ENCODE measurements around the gene GLYR1. TPM values are rescaled to one million over a fixed set of nuclear protein-coding genes. Genes with fewer than 3 reads are reported as not detected.

The GLYR1 gene
- total and polyA plus RNA-seq, 4 donors = 36.2 to 88.1 (median 70.2) TPM

DNA sequence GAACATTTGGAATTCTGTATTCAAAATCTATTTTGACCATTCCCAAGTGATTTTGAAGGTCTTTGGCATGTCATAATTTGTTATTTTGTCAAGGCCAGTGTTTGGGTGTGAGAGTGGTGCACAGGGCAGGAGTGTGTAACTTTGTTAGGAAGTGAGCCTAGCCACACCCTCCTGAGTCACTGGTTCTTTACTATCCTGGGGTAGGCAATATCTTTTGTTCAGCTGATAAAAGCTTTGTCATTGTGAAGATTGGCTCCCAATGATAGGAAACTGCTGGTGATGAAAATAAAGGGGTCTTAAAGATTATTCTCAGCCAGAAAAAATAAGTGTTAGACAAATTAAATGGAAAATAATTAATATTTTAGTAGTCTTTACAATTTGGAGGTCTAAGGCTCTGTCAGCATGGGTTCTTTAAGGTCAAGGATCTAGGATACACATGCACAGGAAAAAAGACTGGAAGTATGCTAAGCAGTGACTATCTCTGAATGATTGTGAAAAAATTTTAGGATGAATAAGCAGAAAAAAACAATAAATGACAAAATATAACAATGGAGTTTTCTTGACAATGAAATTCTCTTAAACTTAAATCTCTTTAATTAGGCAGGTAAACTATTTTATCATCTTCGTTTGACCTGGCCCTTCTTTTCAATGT is 5.3 kb upstream of the GLYR1 start:
- no peak for TF ChIP-seq CTCF (IDR thresholded peaks at IDR 0.05; ENCODE audit: control extremely low read depth, extremely low read depth)
- DNase-seq (no peak), ATAC-seq (ENCODE audit: insufficient read depth, low FRiP score) (no peak)
- peaks cover 2 to 33% (median 18%) of the 10 kb centered on the region in 4 donors for H3K36me3 ChIP-seq (ENCODE audit: control insufficient read depth in 4 of 4, insufficient read depth in 4 of 4, low read length in 4 of 4)
- H3K4me1 ChIP-seq (ENCODE audit: control insufficient read depth in 5 of 5, insufficient read depth in 5 of 5, low read length in 5 of 5) = peaks cover 7 to 18% (median 14%) of the 10 kb centered on the region in 5 donors
- no peaks in the 10 kb centered on the region for H3K9me3 ChIP-seq (ENCODE audit: control insufficient read depth in 4 of 4, insufficient read depth in 3 of 4, low read length in 3 of 4)
- no peaks in the 10 kb centered on the region for H3K27me3 ChIP-seq (ENCODE audit: control insufficient read depth in 3 of 3, insufficient read depth in 3 of 3, low read length in 2 of 3)
- 75 to 90% methylated on average over 1 of the region's 1 CpG for WGBS, 2 donors
- no peak overlapping the region for H3K9ac ChIP-seq (ENCODE audit: insufficient read depth in 1 of 2, low read length in 2 of 2)
- H3K27ac ChIP-seq (ENCODE audit: low read depth in 1 of 2, low read length in 1 of 2) = peak overlapping the region; percentile 9 to 50
- no peak overlapping the region for H3K4me3 ChIP-seq

- Histone ChIP-seq H3K27ac (ENCODE audit: low read depth in 1 of 2, low read length in 1 of 2) (no peak overlapping the region), H3K9ac (ENCODE audit: insufficient read depth in 1 of 2, low read length in 2 of 2) (peak overlapping the region in 1 of 2 donors; percentile 25), H3K27me3 (ENCODE audit: control insufficient read depth in 3 of 3, insufficient read depth in 3 of 3, low read length in 2 of 3) (no peaks in the 10 kb centered on the region), H3K9me3 (ENCODE audit: control insufficient read depth in 4 of 4, insufficient read depth in 3 of 4, low read length in 3 of 4) (no peaks in the 10 kb centered on the region), H3K36me3 (ENCODE audit: control insufficient read depth in 4 of 4, insufficient read depth in 4 of 4, low read length in 4 of 4) (peaks cover 2 to 16% (median 8%) of the 10 kb centered on the region in 4 donors), H3K4me1 (ENCODE audit: control insufficient read depth in 5 of 5, insufficient read depth in 5 of 5, low read length in 5 of 5) (peaks cover 7 to 28% (median 23%) of the 10 kb centered on the region in 5 donors), H3K4me3 (no peak overlapping the region)
- ATAC-seq (ENCODE audit: insufficient read depth, low FRiP score) = no peak
- no peak for TF ChIP-seq CTCF (IDR thresholded peaks at IDR 0.05; ENCODE audit: control extremely low read depth, extremely low read depth)
- WGBS, 2 donors = 86 to 89% methylated on average over 3 of the region's 3 CpGs
- no peak for DNase-seq
Measured at GRCh38 chr16:4850211-4850610, 3.1 kb upstream of the GLYR1 start.

GRCh38 chr16:4847774-4848587 is 893 bp upstream of the GLYR1 start:
- H3K27me3 ChIP-seq (ENCODE audit: control insufficient read depth in 3 of 3, insufficient read depth in 3 of 3, low read length in 2 of 3) = no peaks in the 10 kb centered on the region
- peak; percentile 8 for ATAC-seq (ENCODE audit: insufficient read depth, low FRiP score)
- DNase-seq = peak; percentile 57 to 64 (median 60)
- 0 to 1% methylated on average over 81 to 83 of the region's 83 CpGs for WGBS, 2 donors
- peak overlapping the region; percentile 79 for H3K4me3 ChIP-seq
- no peaks in the 10 kb centered on the region for H3K9me3 ChIP-seq (ENCODE audit: control insufficient read depth in 4 of 4, insufficient read depth in 3 of 4, low read length in 3 of 4)
- TF ChIP-seq CTCF (IDR thresholded peaks at IDR 0.05; ENCODE audit: control extremely low read depth, extremely low read depth) = no peak
- peaks cover 7 to 20% (median 12%) of the 10 kb centered on the region in 4 donors for H3K36me3 ChIP-seq (ENCODE audit: control insufficient read depth in 4 of 4, insufficient read depth in 4 of 4, low read length in 4 of 4)
- peak overlapping the region; percentile 53 to 87 for H3K9ac ChIP-seq (ENCODE audit: insufficient read depth in 1 of 2, low read length in 2 of 2)
- peak overlapping the region; percentile 98 to 99 for H3K27ac ChIP-seq (ENCODE audit: low read depth in 1 of 2, low read length in 1 of 2)
- peaks cover 7 to 28% (median 23%) of the 10 kb centered on the region in 5 donors for H3K4me1 ChIP-seq (ENCODE audit: control insufficient read depth in 5 of 5, insufficient read depth in 5 of 5, low read length in 5 of 5)

Data from lung (tissue), 12 donors.